SW 1271 (cell line): ENCODE measurements around the gene RAB27B.

Experiments used
- DNase-seq, 2 experiments: peaks; one replicate each; lab custom pipeline; 2025; lab: John Stamatoyannopoulos, UW

Gene RAB27B

DNA sequence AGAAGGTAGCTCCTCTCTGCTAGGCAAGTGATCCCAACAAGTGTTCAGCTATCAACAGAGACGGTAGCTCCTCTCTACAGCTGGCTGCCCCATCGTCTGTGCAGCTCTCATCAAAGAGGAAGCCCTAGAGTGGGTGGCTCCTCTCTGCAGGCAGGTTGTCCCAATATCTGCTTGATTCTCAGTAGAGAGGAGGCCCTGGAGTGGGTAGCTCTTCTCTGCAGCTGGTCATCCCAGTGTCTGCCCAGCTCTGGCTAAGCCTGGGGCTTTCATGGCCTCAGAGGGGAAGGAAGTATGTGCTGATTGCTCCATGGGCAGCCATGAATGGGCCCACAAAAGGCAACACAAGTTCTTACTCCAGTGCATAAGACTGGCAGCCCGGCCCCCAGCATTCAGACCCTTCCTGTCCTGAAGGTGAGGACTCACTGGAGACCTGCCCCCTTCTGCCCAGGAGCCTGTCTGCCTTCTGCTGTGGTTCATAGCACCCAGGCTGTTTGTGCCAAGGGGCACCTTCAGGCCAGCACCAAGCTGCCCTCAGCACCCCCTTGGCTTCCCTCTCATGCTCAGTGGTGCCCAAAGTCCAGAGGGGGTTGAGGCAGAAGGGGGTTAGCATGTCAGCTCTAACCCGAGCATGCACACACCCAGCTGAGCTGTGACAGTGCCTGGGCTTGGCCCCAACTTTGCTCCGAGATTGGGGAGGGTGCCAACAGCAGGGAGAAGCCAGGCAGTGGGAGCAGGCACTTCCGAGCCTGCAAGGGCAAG is 82.1 kb downstream of the RAB27B start:
- DNase-seq, result no peak

GRCh38 chr18:54911551-54911950 is 83.3 kb downstream of the RAB27B start:
- DNase-seq, result no peak

DNA sequence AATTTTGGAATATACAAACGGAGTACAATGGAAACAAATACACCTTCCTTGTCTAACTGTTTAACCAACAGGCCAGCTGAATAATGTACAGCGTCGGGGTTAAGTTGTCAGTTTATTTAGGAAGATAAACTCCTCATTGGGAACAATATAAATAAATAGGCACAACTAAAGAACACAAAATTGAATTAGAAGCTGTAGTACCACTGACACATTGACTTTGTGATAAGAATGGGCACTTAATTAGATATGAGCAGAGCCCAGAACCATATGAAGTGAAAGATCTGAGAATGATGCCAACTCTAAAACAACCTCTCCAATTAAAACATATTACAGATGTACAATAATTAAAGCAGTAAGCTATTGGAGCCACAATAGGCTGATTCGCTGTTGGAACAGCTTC is 86.5 kb downstream of the RAB27B start:
- DNase-seq, result no peak

GRCh38 chr18:54916507-54916906 is 88.2 kb downstream of the RAB27B start:
- no peak for DNase-seq

- no peak for DNase-seq
These were observed 89.8 kb downstream of the RAB27B start for GRCh38 chr18:54918060-54918459.

- DNase-seq, result no peak
These were observed 91.1 kb downstream of the RAB27B start for GRCh38 chr18:54919412-54919811.

GRCh38 chr18:54923339-54923956 is 95.2 kb downstream of the RAB27B start:
- no peak for DNase-seq

DNA sequence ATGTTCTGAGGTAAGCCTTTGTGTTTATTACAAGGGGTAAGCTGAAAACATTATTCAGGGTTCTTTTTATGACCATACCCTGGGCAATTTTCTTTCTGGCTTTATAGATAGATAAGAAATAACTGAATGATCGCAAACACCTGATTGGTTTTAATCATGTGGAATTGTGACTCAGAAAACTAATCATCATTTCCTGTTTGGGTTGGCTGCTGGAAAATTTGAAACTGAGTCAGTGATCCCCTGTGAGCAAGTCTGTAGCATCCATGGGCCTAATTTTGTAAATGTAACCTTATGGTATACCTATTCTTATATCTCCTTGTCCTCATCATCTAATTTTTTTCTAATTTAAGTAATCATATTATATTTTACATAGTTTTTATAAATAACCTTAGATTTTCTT is 96.7 kb downstream of the RAB27B start:
- DNase-seq, result no peak

DNA sequence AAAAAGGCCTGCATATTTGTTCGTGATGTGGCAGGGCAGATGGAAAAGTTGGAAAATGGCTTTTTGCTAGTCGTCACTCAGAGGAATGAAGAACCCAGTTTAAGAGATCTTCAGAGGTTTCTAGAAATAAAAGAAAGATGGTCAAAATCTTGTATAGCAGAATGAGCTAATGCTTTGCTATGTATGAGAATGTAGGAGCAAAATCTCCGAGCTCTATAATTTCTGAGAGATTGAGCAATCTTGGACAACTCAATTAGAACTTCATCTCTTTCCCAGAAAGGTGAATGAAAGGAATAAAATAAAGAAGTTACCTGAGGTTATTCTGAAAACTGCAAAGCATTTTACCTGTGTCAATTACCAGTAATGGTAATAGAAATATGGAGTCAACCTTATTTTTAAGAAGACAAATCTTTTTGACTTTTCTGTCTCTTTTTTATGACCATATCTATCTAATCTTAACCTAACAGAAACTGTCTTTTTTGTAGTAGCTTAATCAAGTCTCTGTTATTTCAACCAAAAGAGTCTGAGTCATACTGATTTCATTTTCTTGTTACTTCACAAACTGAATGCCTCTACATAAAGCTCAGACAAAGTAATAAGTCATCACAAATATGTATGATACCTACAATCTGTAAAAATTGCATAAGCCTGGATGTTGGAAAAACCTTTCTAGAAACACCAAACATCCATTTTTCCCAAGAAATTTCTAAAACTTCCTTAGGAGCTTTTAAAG is 98.5 kb downstream of the RAB27B start:
- DNase-seq, result no peak

DNA sequence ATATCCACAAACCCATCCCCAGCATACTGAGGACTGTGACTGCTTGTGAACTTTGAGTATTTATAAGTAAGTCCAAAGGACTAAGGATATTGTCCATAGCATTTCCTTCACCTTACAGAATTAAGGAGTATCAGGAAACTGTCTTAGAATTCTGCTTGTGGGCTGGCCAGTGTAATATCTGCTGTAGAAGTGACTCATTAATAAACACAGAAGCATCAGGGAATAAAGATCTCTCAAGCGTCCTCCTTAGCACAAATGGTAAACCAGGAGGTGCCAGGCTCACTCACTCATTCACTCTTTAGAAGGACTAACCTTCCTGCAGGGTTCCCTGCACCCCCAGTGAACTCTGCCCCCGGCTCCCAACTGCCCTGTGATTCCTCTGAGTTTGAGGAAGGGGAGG is 100.0 kb downstream of the RAB27B start:
- no peak for DNase-seq

DNA sequence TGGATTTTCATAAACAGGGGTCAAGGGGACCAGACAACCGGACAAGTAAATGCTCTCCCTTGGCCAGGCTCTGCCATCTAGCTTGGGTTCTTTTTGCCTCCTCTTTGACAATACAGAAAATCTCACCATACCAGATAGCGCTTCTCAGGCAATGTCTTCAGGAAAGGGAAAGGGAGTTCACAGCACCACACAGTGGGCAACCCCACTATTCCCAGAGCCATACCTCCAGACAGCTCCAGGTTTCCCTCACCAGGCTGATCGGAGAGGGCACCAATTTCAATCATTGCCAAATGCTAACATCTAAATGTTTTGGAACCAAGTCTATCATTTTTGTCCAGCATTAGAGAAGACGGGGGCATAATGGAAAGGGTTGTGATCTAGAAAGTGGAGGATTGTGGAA is 102.9 kb downstream of the RAB27B start:
- DNase-seq, result no peak

DNA sequence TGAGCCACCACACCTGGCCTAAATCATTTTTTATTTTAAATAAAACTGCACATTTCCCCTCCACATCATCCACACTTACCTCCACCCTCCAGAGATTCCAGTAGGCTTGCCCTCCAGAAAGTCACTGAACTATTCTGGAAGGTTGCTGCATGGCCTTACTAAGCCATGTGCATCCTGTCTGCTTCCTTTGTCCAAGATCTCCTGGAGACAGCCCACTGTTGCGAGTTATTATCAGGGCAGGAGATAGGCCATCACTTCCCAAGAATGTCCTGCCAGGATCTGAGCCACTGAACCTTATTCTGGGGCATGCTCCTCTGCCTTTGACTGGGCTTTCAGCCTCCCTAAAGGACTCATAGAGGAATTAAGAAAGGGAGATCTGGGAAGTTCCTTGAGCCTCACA is 104.2 kb downstream of the RAB27B start:
- no peak for DNase-seq

DNA sequence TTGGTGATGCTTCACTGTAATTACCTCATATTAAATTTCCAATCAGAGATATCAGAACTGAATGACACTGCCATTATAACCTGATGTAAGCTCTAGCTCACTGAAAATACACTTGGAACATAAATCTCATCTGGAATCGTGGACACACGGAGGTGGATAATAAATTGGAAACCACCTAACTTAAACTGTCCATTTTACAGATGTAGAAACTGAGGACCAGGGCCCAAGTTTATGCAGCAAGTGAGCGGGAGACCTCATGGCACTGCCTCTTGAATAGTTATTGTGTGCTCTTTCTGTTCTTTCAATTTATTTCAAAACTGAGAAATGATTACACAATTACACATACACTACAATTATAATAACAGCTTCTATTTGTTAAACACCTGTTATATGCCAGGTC is 110.2 kb downstream of the RAB27B start:
- no peak for DNase-seq

DNA sequence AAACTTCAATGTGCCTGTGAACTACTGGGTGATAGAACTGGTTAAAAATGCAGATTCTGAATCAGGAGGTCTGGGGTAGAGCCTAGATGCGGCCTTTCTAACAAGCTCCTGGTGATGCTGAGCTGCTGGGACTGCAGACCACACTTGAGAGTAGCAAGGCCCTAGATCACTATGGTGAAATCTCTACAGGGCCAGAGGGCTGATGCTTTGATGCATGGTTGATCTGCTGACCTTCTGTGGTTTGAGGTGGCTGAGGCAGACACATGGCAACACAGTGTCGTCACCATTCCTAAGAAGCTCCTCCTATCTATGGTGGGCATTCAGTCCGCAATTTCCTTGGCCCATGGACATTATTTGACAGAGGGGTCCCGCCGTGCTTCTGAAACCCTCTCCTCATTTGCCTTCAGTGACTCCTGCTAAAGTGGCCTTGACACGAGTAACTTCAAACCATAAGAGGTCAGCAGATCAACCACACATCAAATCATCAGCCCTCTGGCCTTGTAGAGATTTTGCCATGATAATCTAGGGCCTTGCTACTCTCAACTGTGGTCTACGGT is 111.2 kb downstream of the RAB27B start:
- DNase-seq, result no peak

DNA sequence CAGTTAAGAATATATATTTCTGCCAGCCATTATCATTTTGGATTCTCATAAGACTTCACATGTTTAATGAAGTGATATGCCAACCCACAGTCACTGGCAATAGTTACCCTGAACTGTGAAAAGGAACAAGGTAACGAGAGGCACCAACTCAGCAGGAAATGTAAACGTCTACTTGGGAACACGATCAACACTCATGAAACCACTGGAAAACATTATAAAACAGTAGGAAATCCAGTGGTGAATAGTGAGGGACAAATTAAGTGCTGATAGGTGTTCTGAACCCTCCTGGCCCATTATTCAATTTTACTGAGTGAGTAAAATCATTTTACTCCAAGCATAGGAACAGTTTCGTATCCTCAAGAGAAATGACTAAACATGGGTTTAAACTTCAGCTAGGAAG is 113.9 kb downstream of the RAB27B start:
- DNase-seq, result no peak

DNA sequence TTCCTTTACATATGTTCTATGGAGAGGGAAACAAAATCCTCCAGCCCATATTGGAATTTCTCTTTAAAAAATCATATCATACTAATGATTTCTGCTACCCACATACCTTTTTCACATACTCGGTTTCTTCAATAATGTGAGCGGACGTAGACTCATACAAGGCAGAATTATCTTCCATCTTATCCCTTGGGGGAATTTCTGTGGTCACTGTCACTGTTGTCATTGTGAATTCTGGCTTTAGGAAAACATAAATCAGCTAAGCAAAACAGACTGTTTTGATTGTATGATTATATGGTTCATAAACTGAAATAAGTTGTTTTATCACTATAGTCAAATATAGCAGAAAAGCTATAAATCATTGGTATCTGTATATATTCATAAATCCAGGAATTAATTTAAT is 114.3 kb downstream of the RAB27B start:
- DNase-seq, result no peak
